WI38 (cell line): ENCODE data around the gene CSK.

Experiments used
- H3K4me3 ChIP-seq: 2 replicates; pipeline ENCODE4 v1.5.1; 2011; ENCODE audit warnings: low read depth, mild to moderate bottlenecking, control low read depth, low read length
- TF ChIP-seq, protein P1 (sequence below): IDR thresholded peaks from 2 replicates; pipeline ENCODE4 v1.5.1; 2012; ENCODE audit warnings: low read depth, mild to moderate bottlenecking, control low read depth, low read length

CSK gene

DNA sequence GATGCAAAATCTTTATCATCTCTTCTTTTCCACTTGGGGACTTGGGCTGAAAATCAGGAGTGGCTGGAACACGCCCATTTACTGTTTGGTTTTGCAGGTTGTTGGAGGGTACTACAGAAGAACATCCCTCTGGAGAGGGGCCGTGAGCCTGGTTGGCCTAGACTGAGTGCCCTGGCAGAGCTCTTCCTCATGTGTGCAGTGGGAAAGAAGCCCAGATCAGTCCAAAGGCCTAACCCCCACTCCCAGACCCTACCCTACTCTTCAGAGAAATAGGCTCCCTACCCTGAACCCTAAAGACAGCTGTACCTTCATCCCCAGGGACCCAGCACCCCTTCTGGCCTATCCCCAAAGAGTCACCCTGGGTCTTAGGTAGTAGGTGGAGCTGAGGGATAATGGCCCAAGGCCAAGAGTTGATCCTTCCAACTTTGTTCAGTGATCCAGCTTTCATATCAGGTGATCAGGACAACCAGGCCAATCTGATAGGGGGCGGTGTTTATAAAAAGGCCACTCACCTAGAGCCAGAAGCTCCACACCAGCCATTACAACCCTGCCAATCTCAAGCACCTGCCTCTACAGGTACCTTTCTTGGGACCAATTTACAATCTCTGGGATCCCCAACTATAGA is 33.4 kb upstream of the CSK start, which contains the start of gene CYP1A2:
CYP1A2 (plus strand) TSS at position 524 of the 625 bp plus-strand sequence. CDS start 894 bp downstream, outside the sequence.
- no peak within 1 kb of the TSS for H3K4me3 ChIP-seq
- TF ChIP-seq, protein P1, sequence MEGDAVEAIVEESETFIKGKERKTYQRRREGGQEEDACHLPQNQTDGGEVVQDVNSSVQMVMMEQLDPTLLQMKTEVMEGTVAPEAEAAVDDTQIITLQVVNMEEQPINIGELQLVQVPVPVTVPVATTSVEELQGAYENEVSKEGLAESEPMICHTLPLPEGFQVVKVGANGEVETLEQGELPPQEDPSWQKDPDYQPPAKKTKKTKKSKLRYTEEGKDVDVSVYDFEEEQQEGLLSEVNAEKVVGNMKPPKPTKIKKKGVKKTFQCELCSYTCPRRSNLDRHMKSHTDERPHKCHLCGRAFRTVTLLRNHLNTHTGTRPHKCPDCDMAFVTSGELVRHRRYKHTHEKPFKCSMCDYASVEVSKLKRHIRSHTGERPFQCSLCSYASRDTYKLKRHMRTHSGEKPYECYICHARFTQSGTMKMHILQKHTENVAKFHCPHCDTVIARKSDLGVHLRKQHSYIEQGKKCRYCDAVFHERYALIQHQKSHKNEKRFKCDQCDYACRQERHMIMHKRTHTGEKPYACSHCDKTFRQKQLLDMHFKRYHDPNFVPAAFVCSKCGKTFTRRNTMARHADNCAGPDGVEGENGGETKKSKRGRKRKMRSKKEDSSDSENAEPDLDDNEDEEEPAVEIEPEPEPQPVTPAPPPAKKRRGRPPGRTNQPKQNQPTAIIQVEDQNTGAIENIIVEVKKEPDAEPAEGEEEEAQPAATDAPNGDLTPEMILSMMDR: no peak

- no peak overlapping the region for H3K4me3 ChIP-seq
- TF ChIP-seq, protein P1: no peak
These were observed 32.0 kb upstream of the CSK start for GRCh38 chr15:74749832-74750231.

- TF ChIP-seq, protein P1: no peak
- no peak overlapping the region for H3K4me3 ChIP-seq
These were observed 31.1 kb upstream of the CSK start for GRCh38 chr15:74750751-74751150.

DNA sequence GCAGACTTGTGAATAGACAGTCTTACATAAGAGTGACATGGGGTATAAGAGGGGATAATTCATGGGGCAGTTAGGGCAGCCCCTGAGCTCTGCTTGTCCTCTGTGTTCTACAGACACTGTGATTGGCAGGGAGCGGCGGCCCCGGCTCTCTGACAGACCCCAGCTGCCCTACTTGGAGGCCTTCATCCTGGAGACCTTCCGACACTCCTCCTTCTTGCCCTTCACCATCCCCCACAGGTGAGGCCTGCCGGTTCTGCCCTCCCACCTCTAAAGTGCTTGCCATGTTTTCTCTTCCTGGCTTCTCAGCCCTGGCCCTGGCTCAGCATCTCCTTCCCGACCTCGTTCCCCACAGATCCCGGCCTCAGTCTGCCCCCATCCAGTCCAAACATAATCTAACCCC is 29.9 kb upstream of the CSK start:
- H3K4me3 ChIP-seq: no peak overlapping the region
- TF ChIP-seq, protein P1: no peak

DNA sequence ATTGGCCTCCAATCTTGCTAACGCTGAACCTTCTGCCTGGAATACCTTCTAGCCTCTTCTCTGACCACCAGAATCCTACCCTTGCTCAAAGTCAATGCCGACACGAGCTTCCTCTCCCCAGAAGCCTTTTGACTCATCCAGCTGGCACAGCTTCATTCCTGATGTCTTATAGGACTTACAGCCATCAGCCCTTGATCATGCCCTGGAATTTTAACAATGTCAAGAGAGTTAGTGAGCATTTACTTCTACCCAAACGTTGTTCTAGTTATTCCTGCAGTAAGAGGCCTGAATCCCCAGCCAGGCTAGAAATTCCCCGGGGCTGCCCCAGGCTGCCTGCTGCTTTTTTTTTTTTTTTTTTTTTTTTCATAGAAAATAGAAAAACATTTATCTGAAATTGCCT is 29.3 kb upstream of the CSK start:
- H3K4me3 ChIP-seq: no peak overlapping the region
- TF ChIP-seq, protein P1: no peak

GRCh38 chr15:74754593-74755215 is 27.2 kb upstream of the CSK start:
- H3K4me3 ChIP-seq: no peak overlapping the region
- TF ChIP-seq, protein P1: no peak

- TF ChIP-seq, protein P1: no peak
These were observed 23.1 kb upstream of the CSK start for GRCh38 chr15:74758736-74759135.

More at GRCh38 chr15:74758736-74759135, 23.1 kb upstream of the CSK start:
- no peak overlapping the region for H3K4me3 ChIP-seq
